Natural killer cell treated with Interleukin-12 subunit alpha and Interleukin-12 subunit beta and Interleukin-15 and Interleukin-18, amount 100 ng/mL, for 72 hours (primary cell): Measurements from ENCODE around the gene USP53. TPM values are rescaled to one million over a fixed set of nuclear protein-coding genes. Genes with fewer than 3 reads are reported as not detected.
"Not testable (repeated sequence)": the region's sequence is repeated elsewhere in the genome, so short reads cannot be mapped to it uniquely, and the experiment has no call there.

Experiments used
- ATAC-seq, 2 donors: fragments of 150-1000 bp; cut with Tn5 transposase in 1 of 2; sonication (Bioruptor Pico), chemical (Tn5 transposase) in 1 of 2; 2 replicates each; pipeline ENCODE4 v1.10.0; 2021
- DNase-seq: peaks from one replicate; pipeline ENCODE4 v3.0.0; 2022; ENCODE audit warnings: low spot score
- H3K27ac Mint-ChIP-seq, 2 donors: 1 replicate in 1 of 2; 2 replicates in 1 of 2; pipeline ENCODE4 v1.8.0; 2022; ENCODE audit warnings: mixed read lengths in 2 of 2, mild to moderate bottlenecking in 1 of 2, moderate library complexity in 1 of 2
- H3K27me3 Mint-ChIP-seq, 2 donors: 1 replicate in 1 of 2; 2 replicates in 1 of 2; pipeline ENCODE4 v1.8.0; 2022; ENCODE audit warnings: mixed read lengths in 2 of 2
- H3K36me3 Mint-ChIP-seq: one replicate; pipeline ENCODE4 v1.8.0; 2022; ENCODE audit warnings: mixed read lengths
- H3K4me1 Mint-ChIP-seq, 2 donors: 1 replicate in 1 of 2; 2 replicates in 1 of 2; pipeline ENCODE4 v1.8.0; 2022; ENCODE audit warnings: low read depth in 2 of 2, mixed read lengths in 2 of 2, mild to moderate bottlenecking in 1 of 2
- H3K4me3 Mint-ChIP-seq: one replicate; pipeline ENCODE4 v1.8.0; 2022; ENCODE audit warnings: mixed read lengths
- H3K9me3 Mint-ChIP-seq: 2 replicates; pipeline ENCODE4 v1.8.0; 2022; ENCODE audit warnings: mixed read lengths
- total RNA-seq, 2 donors: library from RNA; stranded (reverse); gene quantifications; one replicate each; pipeline ENCODE4 v1.2.3, GENCODE V29; 2022

Gene USP53
- total RNA-seq, 2 donors from 2014 or later: 5.7 to 6.1 TPM

GRCh38 chr4:119233750-119234149 is 21.2 kb downstream of the USP53 start:
- no peak for DNase-seq
- Mint-ChIP-seq H3K36me3 (peaks cover 6% of the 10 kb centered on the region), H3K27me3 (no peaks in the 10 kb centered on the region), H3K4me1 (peaks cover 16 to 24% of the 10 kb centered on the region in 2 donors), H3K4me3 (peak overlapping the region; percentile 54), H3K27ac (peak overlapping the region; percentile 11 to 29), H3K9me3 (no peaks in the 10 kb centered on the region)
- no peak for ATAC-seq

- no peak overlapping the region for H3K4me3 Mint-ChIP-seq
- H3K36me3 Mint-ChIP-seq: peaks cover 6% of the 10 kb centered on the region
- H3K4me1 Mint-ChIP-seq: peaks cover 16 to 24% of the 10 kb centered on the region in 2 donors
- DNase-seq: no peak
- no peaks in the 10 kb centered on the region for H3K9me3 Mint-ChIP-seq
- ATAC-seq: no peak
- no peak overlapping the region for H3K27ac Mint-ChIP-seq
- no peaks in the 10 kb centered on the region for H3K27me3 Mint-ChIP-seq
These were observed 24.7 kb downstream of the USP53 start for GRCh38 chr4:119237201-119237600.

- ATAC-seq: no peak
- Mint-ChIP-seq H3K4me1 (peaks cover 16 to 24% of the 10 kb centered on the region in 2 donors), H3K27ac (peak overlapping the region in 1 of 2 donors; percentile 46), H3K4me3 (peak overlapping the region; percentile 11), H3K9me3 (no peaks in the 10 kb centered on the region), H3K36me3 (peaks cover 6% of the 10 kb centered on the region), H3K27me3 (no peaks in the 10 kb centered on the region)
- DNase-seq: no peak
These were observed 25.1 kb downstream of the USP53 start for GRCh38 chr4:119237642-119238041.

- Mint-ChIP-seq H3K4me3 (peak overlapping the region; percentile 11), H3K9me3 (no peaks in the 10 kb centered on the region), H3K27me3 (no peaks in the 10 kb centered on the region), H3K27ac (peak overlapping the region in 1 of 2 donors; percentile 46), H3K4me1 (peaks cover 16 to 21% of the 10 kb centered on the region in 2 donors), H3K36me3 (peaks cover 6% of the 10 kb centered on the region)
- DNase-seq (no peak), ATAC-seq (peak; percentile 66 to 92)
These were observed 25.7 kb downstream of the USP53 start for GRCh38 chr4:119238068-119238722.

- Mint-ChIP-seq H3K27me3 (no peaks in the 10 kb centered on the region), H3K36me3 (peaks cover 6% of the 10 kb centered on the region), H3K4me1 (peaks cover 8 to 10% of the 10 kb centered on the region in 2 donors), H3K9me3 (no peaks in the 10 kb centered on the region), H3K27ac (no peak overlapping the region), H3K4me3 (no peak overlapping the region)
- no peak for DNase-seq
- ATAC-seq: no peak
These were observed 27.6 kb downstream of the USP53 start for GRCh38 chr4:119240128-119240527.

- no peaks in the 10 kb centered on the region for H3K9me3 Mint-ChIP-seq
- H3K27ac Mint-ChIP-seq: no peak overlapping the region
- no peak overlapping the region for H3K4me3 Mint-ChIP-seq
- no peak for DNase-seq
- H3K36me3 Mint-ChIP-seq: peaks cover 4% of the 10 kb centered on the region
- H3K27me3 Mint-ChIP-seq: no peaks in the 10 kb centered on the region
- H3K4me1 Mint-ChIP-seq: peaks cover 8 to 10% of the 10 kb centered on the region in 2 donors
- ATAC-seq: no peak
These were observed 28.1 kb downstream of the USP53 start for GRCh38 chr4:119240568-119240967.

GRCh38 chr4:119242417-119242816 is 29.9 kb downstream of the USP53 start:
- ATAC-seq: no peak
- H3K4me1 Mint-ChIP-seq: peaks cover 8 to 10% of the 10 kb centered on the region in 2 donors
- no peak overlapping the region for H3K27ac Mint-ChIP-seq

GRCh38 chr4:119243868-119244267 is 31.4 kb downstream of the USP53 start:
- H3K4me3 Mint-ChIP-seq: no peak overlapping the region
- H3K36me3 Mint-ChIP-seq: no peaks in the 10 kb centered on the region
- H3K27me3 Mint-ChIP-seq: no peaks in the 10 kb centered on the region
- H3K9me3 Mint-ChIP-seq: no peaks in the 10 kb centered on the region
- DNase-seq (no peak), ATAC-seq (no peak)
- H3K27ac Mint-ChIP-seq: no peak overlapping the region
- no peaks in the 10 kb centered on the region for H3K4me1 Mint-ChIP-seq

More at GRCh38 chr4:119242417-119242816, 29.9 kb downstream of the USP53 start:
- Mint-ChIP-seq H3K27me3 (no peaks in the 10 kb centered on the region), H3K36me3 (no peaks in the 10 kb centered on the region), H3K4me3 (no peak overlapping the region), H3K9me3 (no peaks in the 10 kb centered on the region)
- no peak for DNase-seq

GRCh38 chr4:119244344-119244743 is 31.8 kb downstream of the USP53 start:
- no peak overlapping the region for H3K27ac Mint-ChIP-seq
- no peaks in the 10 kb centered on the region for H3K36me3 Mint-ChIP-seq
- DNase-seq: no peak
- no peak overlapping the region for H3K4me3 Mint-ChIP-seq
- no peaks in the 10 kb centered on the region for H3K27me3 Mint-ChIP-seq
- H3K9me3 Mint-ChIP-seq: no peaks in the 10 kb centered on the region
- ATAC-seq: no peak
- no peaks in the 10 kb centered on the region for H3K4me1 Mint-ChIP-seq

GRCh38 chr4:119244832-119245231 is 32.3 kb downstream of the USP53 start:
- Mint-ChIP-seq H3K27me3 (no peaks in the 10 kb centered on the region), H3K36me3 (no peaks in the 10 kb centered on the region), H3K27ac (no peak overlapping the region), H3K9me3 (no peaks in the 10 kb centered on the region), H3K4me3 (no peak overlapping the region), H3K4me1 (no peaks in the 10 kb centered on the region)
- ATAC-seq (no peak), DNase-seq (no peak)

- no peaks in the 10 kb centered on the region for H3K27me3 Mint-ChIP-seq
- H3K4me1 Mint-ChIP-seq: no peaks in the 10 kb centered on the region
- peaks cover under 1% of the 10 kb centered on the region for H3K36me3 Mint-ChIP-seq
- ATAC-seq (no peak), DNase-seq (no peak)
- H3K4me3 Mint-ChIP-seq: no peak overlapping the region
- no peaks in the 10 kb centered on the region for H3K9me3 Mint-ChIP-seq
- no peak overlapping the region for H3K27ac Mint-ChIP-seq
These were observed 33.7 kb downstream of the USP53 start for GRCh38 chr4:119246177-119246733.

- H3K4me1 Mint-ChIP-seq: not testable (repeated sequence)
These were observed 38.5 kb downstream of the USP53 start for GRCh38 chr4:119251037-119251436.

GRCh38 chr4:119255223-119255622 is 42.7 kb downstream of the USP53 start:
- not testable (repeated sequence) for H3K4me1 Mint-ChIP-seq, H3K9me3 Mint-ChIP-seq, DNase-seq, ATAC-seq, H3K27me3 Mint-ChIP-seq, H3K4me3 Mint-ChIP-seq, H3K27ac Mint-ChIP-seq
- H3K36me3 Mint-ChIP-seq: peaks cover 33% of the 10 kb centered on the region

More at GRCh38 chr4:119251037-119251436, 38.5 kb downstream of the USP53 start:
- not testable (repeated sequence) for H3K9me3 Mint-ChIP-seq, ATAC-seq, H3K27me3 Mint-ChIP-seq, DNase-seq, H3K27ac Mint-ChIP-seq, H3K4me3 Mint-ChIP-seq
- H3K36me3 Mint-ChIP-seq: peaks cover 33% of the 10 kb centered on the region

GRCh38 chr4:119260528-119260927 is 48.0 kb downstream of the USP53 start:
- Mint-ChIP-seq H3K36me3 (no peaks in the 10 kb centered on the region), H3K4me1 (no peaks in the 10 kb centered on the region), H3K9me3 (no peaks in the 10 kb centered on the region), H3K27me3 (no peaks in the 10 kb centered on the region), H3K27ac (no peak overlapping the region), H3K4me3 (no peak overlapping the region)
- no peak for ATAC-seq
- DNase-seq: no peak
